Heart left ventricle (tissue), 13 donors: ENCODE data around the gene BTN3A1.

ENCODE experiments used
- CTCF ChIP-seq, 12 donors: fragments of 200-600 bp; sonication (generic) in 4 of 12; IDR thresholded peaks; one replicate each; pipeline versions ENCODE4 v1.5.0 to v1.8.0; 2018 to 2022; ENCODE audit warnings: antibody characterized with exemption in 12 of 12, mild to moderate bottlenecking in 5 of 12
- POLR2A ChIP-seq, 2 donors: fragments of 450-650 bp; IDR thresholded peaks; one replicate each; pipeline ENCODE4 v1.6.1; 2017; ENCODE audit warnings: antibody characterized with exemption in 2 of 2, mild to moderate bottlenecking in 2 of 2, moderate library complexity in 2 of 2
- donor health status: ischemic (EF 13 %, LVEDD 7.1; RV severe dilation, severe dysfunction).
- donor health status: DM: no; HTN: yes; CAD: no.
- donor health status: DM: no; HTN: no; CAD: no.
- donor health status: ischemic (EF 25% LVEDD 6.9; RV normal size, moderate dysfunction).
- donor health status: ischemic (EF 25% LVEDD 5.7; RV mildly dilated, moderate dysfunction).
- donor health status: ischemic (EF 35%, LVEDD 5.7; RV mildly dilated, moderate dysfunction).
- donor health status: nonischemic (EF 11% LVEDD 7.7; RV severe dilation, severe dysfunction).
- donor health status: DM: yes; HTN: yes; CAD: no.
- donor health status: PGD.
- donor health status: ischemic (EF 29% LVEDD 5.4; RV normal size, mild dysfunction).
- donor health status: nonischemic (EF 23%, LVEDD 6.1; RV moderate dilation, normal function).

- no peak for TF ChIP-seq CTCF (IDR thresholded peaks at IDR 0.05)
- TF ChIP-seq POLR2A (IDR thresholded peaks at IDR 0.05), result no peak
These were observed 35.9 kb downstream of the BTN3A1 start for GRCh38 chr6:26438000-26438399.
